Measurements from ENCODE around the gene SDR42E1. TPM values are rescaled to one million over a fixed set of nuclear protein-coding genes. Genes with fewer than 3 reads are reported as not detected.

The SDR42E1 gene
- total RNA-seq, 1 donor, result 1.4 TPM

GRCh38 chr16:82020051-82020450, 8.8 kb upstream of the SDR42E1 start:
- Histone ChIP-seq H3K4me1 (ENCODE audit: insufficient read depth, low read length) (peaks cover 4% of the 10 kb centered on the region), H3K4me2 (ENCODE audit: insufficient read depth, low read length) (no peak overlapping the region), H3K27ac (ENCODE audit: low read depth, low read length) (no peak overlapping the region), H3K27me3 (ENCODE audit: insufficient read depth, low read length) (peaks cover 10% of the 10 kb centered on the region), H2AFZ (ENCODE audit: low read length) (no peak overlapping the region), H3K4me3 (ENCODE audit: insufficient read depth, low read length) (no peak overlapping the region), H3K36me3 (ENCODE audit: insufficient read depth, low read length) (no peaks in the 10 kb centered on the region), H4K20me1 (ENCODE audit: insufficient read depth, low read length) (no peaks in the 10 kb centered on the region), H3K79me2 (ENCODE audit: insufficient read depth, low read length) (no peaks in the 10 kb centered on the region), H3K9me3 (ENCODE audit: low read depth, low read length) (no peaks in the 10 kb centered on the region)
- DNase-seq (ENCODE audit: insufficient read length, low spot score, missing footprints), result no peak
- no peak for TF ChIP-seq CTCF (IDR thresholded peaks at IDR 0.05; ENCODE audit: extremely low read depth, low read depth, low read length)

GRCh38 chr16:82019535-82019934, 8.3 kb upstream of the SDR42E1 start:
- DNase-seq (ENCODE audit: insufficient read length, low spot score, missing footprints), result no peak
- Histone ChIP-seq H2AFZ (ENCODE audit: low read length) (no peak overlapping the region), H3K79me2 (ENCODE audit: insufficient read depth, low read length) (no peaks in the 10 kb centered on the region), H3K4me3 (ENCODE audit: insufficient read depth, low read length) (no peak overlapping the region), H3K27ac (ENCODE audit: low read depth, low read length) (no peak overlapping the region), H3K9me3 (ENCODE audit: low read depth, low read length) (no peaks in the 10 kb centered on the region), H3K4me1 (ENCODE audit: insufficient read depth, low read length) (peaks cover 4% of the 10 kb centered on the region), H3K36me3 (ENCODE audit: insufficient read depth, low read length) (no peaks in the 10 kb centered on the region), H3K4me2 (ENCODE audit: insufficient read depth, low read length) (no peak overlapping the region), H4K20me1 (ENCODE audit: insufficient read depth, low read length) (no peaks in the 10 kb centered on the region), H3K27me3 (ENCODE audit: insufficient read depth, low read length) (peaks cover 10% of the 10 kb centered on the region)
- no peak for TF ChIP-seq CTCF (IDR thresholded peaks at IDR 0.05; ENCODE audit: extremely low read depth, low read depth, low read length)

- H3K9me3 ChIP-seq (ENCODE audit: low read depth, low read length), result no peaks in the 10 kb centered on the region
- H3K27me3 ChIP-seq (ENCODE audit: insufficient read depth, low read length), result peaks cover 10% of the 10 kb centered on the region
- DNase-seq (ENCODE audit: insufficient read length, low spot score, missing footprints), result no peak
- no peak overlapping the region for H2AFZ ChIP-seq (ENCODE audit: low read length)
- H3K4me2 ChIP-seq (ENCODE audit: insufficient read depth, low read length), result no peak overlapping the region
- no peaks in the 10 kb centered on the region for H3K36me3 ChIP-seq (ENCODE audit: insufficient read depth, low read length)
- no peak overlapping the region for H3K27ac ChIP-seq (ENCODE audit: low read depth, low read length)
- no peak overlapping the region for H3K4me3 ChIP-seq (ENCODE audit: insufficient read depth, low read length)
- TF ChIP-seq CTCF (IDR thresholded peaks at IDR 0.05; ENCODE audit: extremely low read depth, low read depth, low read length), result no peak
- no peaks in the 10 kb centered on the region for H3K79me2 ChIP-seq (ENCODE audit: insufficient read depth, low read length)
- H4K20me1 ChIP-seq (ENCODE audit: insufficient read depth, low read length), result no peaks in the 10 kb centered on the region
- peaks cover 4% of the 10 kb centered on the region for H3K4me1 ChIP-seq (ENCODE audit: insufficient read depth, low read length)
Observed at GRCh38 chr16:82017911-82018568, 6.8 kb upstream of the SDR42E1 start.

- Histone ChIP-seq H3K27me3 (ENCODE audit: insufficient read depth, low read length) (peaks cover 12% of the 10 kb centered on the region), H3K36me3 (ENCODE audit: insufficient read depth, low read length) (no peaks in the 10 kb centered on the region), H3K4me1 (ENCODE audit: insufficient read depth, low read length) (peaks cover 4% of the 10 kb centered on the region), H2AFZ (ENCODE audit: low read length) (no peak overlapping the region), H3K27ac (ENCODE audit: low read depth, low read length) (no peak overlapping the region), H4K20me1 (ENCODE audit: insufficient read depth, low read length) (no peaks in the 10 kb centered on the region), H3K9me3 (ENCODE audit: low read depth, low read length) (no peaks in the 10 kb centered on the region), H3K4me3 (ENCODE audit: insufficient read depth, low read length) (no peak overlapping the region), H3K79me2 (ENCODE audit: insufficient read depth, low read length) (no peaks in the 10 kb centered on the region), H3K4me2 (ENCODE audit: insufficient read depth, low read length) (peak overlapping the region; percentile 49)
- peak; percentile 57 for DNase-seq (ENCODE audit: insufficient read length, low spot score, missing footprints)
- no peak for TF ChIP-seq CTCF (IDR thresholded peaks at IDR 0.05; ENCODE audit: extremely low read depth, low read depth, low read length)
Observed at GRCh38 chr16:82016964-82017363, 5.7 kb upstream of the SDR42E1 start.
